ENCODE measurements around the gene LILRA6. TPM values are rescaled to one million over a fixed set of nuclear protein-coding genes. Genes with fewer than 3 reads are reported as not detected.

Gene LILRA6
- total RNA-seq, 1 experiment from 2014 or later = not detected

DNA sequence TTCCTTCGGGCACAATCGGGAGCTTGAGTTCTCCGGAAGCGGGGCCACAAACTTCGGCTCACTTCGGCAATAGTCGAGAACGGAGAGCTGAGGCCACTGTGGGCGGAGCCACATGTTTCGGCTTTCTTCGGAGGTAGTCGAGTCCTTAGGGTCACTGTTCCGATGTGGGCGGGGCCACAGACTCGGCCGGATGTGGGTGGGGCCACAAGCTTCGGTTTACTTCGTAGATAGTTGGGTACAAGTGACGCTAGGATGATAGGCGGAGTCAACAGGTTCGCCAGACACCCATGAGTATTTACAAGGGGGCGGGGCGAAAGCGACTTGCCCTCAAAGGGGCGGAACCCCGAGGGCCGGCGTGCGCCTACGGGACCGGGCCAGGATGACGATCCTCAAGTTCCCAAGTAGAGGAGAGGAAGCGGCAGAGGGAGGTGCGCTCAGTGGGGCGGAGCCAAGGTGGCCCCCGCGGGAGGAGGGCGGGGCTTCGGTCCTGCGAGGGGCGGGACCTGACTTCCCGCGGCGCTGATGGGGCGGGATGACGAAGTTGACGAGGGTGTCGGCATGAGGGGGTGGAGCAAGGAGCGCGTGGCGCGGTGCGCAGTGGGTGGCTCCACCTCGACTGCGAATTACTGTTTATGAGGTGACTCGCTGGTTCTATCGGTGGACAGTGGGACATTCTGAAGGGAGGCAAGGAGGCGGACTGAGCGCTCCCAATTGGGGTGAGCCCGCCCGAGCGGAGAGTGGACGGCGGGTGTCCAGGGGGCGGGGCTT, 52.7 kb downstream of the LILRA6 start:
- Histone ChIP-seq H3K4me3 (replicated peaks in 1 of 2; ENCODE audit: low read depth in 1 of 2, low read length in 2 of 2) (peak overlapping the region; percentile 87 to 91), H3K27me3 (ENCODE audit: insufficient read depth, low read length) (no peaks in the 10 kb centered on the region), H3K4me1 (ENCODE audit: control insufficient read depth in 1 of 2, insufficient read depth in 2 of 2, low read length in 2 of 2) (peaks cover 13 to 21% of the 10 kb centered on the region in 2 experiments), H3K9ac (ENCODE audit: low read length) (peak overlapping the region; percentile 92), H3K27ac (ENCODE audit: low read depth, low read length) (peak overlapping the region; percentile 100), H2AFZ (ENCODE audit: low read depth, low read length, poor library complexity, severe bottlenecking) (no peak overlapping the region), H3K9me2 (ENCODE audit: insufficient read depth) (no peaks in the 10 kb centered on the region), H3K4me2 (ENCODE audit: low read length) (peak overlapping the region; percentile 99), H3K79me2 (ENCODE audit: insufficient read depth, low read length) (peaks cover 44% of the 10 kb centered on the region), H3K9me3 (ENCODE audit: control insufficient read depth in 1 of 2, insufficient read depth in 1 of 2, low read depth in 1 of 2, low read length in 2 of 2) (no peaks in the 10 kb centered on the region), H3K36me3 (ENCODE audit: control insufficient read depth in 1 of 2, insufficient read depth in 2 of 2, low read length in 2 of 2) (peaks cover 10 to 23% of the 10 kb centered on the region in 2 experiments), H4K20me1 (ENCODE audit: insufficient read depth) (no peaks in the 10 kb centered on the region)
- intact Hi-C loops (cut with micrococcal nuclease) = loop anchor here (1.0 kb wide), 1 partner anchor 10 kb away; the partner anchor contains the start of gene RPS9
- ChIA-PET CTCF (interaction anchor here (0.7 to 2.1 kb wide), 14 partner anchors 10 to 397 kb away, joined by 3 to 22 read pairs (median 3); partner anchors contain the start of genes CNOT3, LENG1 and TMC4), RAD21 (ENCODE audit: low non-redundant PET in 1 of 2, low total read pairs in 2 of 2, uncharacterized antibody in 2 of 2, unreplicated experiment in 2 of 2) (no interaction called here), POLR2A (interaction anchor here (0.6 to 7.0 kb wide), 15 partner anchors 11 to 330 kb away, joined by 3 to 126 read pairs (median 6); partner anchors contain the start of genes CNOT3, LENG1, MYADM and RPS9)
- DNase-seq (ENCODE audit: low read depth, low spot score) (peak; percentile 100), ATAC-seq (peak; percentile 69)
- no TSS peak for BruUV-seq (replicated peaks)
- TF ChIP-seq FOSL1 (IDR thresholded peaks at IDR 0.05; ENCODE audit: low read depth) (no peak), TCF7L2 (IDR thresholded peaks at IDR 0.05; ENCODE audit: borderline replicate concordance, extremely low read depth, insufficient read depth, insufficient read length) (no peak), YY1 (IDR thresholded peaks at IDR 0.05; ENCODE audit: extremely low read depth, insufficient replicate concordance, low read depth, low read length) (no peak), SP1 (IDR thresholded peaks at IDR 0.05; ENCODE audit: low read depth) (peak; percentile 72), EGR1 (IDR thresholded peaks at IDR 0.05; ENCODE audit: low read depth) (peak; percentile 75), ZNF274 (IDR thresholded peaks at IDR 0.05; ENCODE audit: low read depth, low read length) (no peak), SRF (IDR thresholded peaks at IDR 0.05; ENCODE audit: low read depth) (no peak), POLR2A (IDR thresholded peaks at IDR 0.05; ENCODE audit: borderline replicate concordance, extremely low read depth, insufficient read depth, insufficient read length) (peak; percentile 37), EZH2phosphoT487 (IDR thresholded peaks at IDR 0.05; ENCODE audit: borderline replicate concordance) (no peak), POLR2AphosphoS5 (IDR thresholded peaks at IDR 0.05; ENCODE audit: low read depth, low read length) (peak; percentile 54), CEBPB (IDR thresholded peaks at IDR 0.05; ENCODE audit: low read depth) (no peak), EZH2 (IDR thresholded peaks at IDR 0.05) (no peak), SIN3A (IDR thresholded peaks at IDR 0.05; ENCODE audit: low read depth) (no peak), JUND (IDR thresholded peaks at IDR 0.05) (no peak), ELF1 (IDR thresholded peaks at IDR 0.05; ENCODE audit: borderline replicate concordance, low read depth) (no peak)
- TF ChIP-seq, protein P1, sequence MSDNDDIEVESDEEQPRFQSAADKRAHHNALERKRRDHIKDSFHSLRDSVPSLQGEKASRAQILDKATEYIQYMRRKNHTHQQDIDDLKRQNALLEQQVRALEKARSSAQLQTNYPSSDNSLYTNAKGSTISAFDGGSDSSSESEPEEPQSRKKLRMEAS (IDR thresholded peaks at IDR 0.05) = peak; percentile 93
- TF ChIP-seq, protein P2, sequence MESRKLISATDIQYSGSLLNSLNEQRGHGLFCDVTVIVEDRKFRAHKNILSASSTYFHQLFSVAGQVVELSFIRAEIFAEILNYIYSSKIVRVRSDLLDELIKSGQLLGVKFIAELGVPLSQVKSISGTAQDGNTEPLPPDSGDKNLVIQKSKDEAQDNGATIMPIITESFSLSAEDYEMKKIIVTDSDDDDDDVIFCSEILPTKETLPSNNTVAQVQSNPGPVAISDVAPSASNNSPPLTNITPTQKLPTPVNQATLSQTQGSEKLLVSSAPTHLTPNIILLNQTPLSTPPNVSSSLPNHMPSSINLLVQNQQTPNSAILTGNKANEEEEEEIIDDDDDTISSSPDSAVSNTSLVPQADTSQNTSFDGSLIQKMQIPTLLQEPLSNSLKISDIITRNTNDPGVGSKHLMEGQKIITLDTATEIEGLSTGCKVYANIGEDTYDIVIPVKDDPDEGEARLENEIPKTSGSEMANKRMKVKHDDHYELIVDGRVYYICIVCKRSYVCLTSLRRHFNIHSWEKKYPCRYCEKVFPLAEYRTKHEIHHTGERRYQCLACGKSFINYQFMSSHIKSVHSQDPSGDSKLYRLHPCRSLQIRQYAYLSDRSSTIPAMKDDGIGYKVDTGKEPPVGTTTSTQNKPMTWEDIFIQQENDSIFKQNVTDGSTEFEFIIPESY (IDR thresholded peaks at IDR 0.05; ENCODE audit: extremely low read depth, insufficient replicate concordance, low read length) = no peak
- TF ChIP-seq, protein P3, sequence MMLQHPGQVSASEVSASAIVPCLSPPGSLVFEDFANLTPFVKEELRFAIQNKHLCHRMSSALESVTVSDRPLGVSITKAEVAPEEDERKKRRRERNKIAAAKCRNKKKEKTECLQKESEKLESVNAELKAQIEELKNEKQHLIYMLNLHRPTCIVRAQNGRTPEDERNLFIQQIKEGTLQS (IDR thresholded peaks at IDR 0.05) = no peak
- TF ChIP-seq, protein P4, sequence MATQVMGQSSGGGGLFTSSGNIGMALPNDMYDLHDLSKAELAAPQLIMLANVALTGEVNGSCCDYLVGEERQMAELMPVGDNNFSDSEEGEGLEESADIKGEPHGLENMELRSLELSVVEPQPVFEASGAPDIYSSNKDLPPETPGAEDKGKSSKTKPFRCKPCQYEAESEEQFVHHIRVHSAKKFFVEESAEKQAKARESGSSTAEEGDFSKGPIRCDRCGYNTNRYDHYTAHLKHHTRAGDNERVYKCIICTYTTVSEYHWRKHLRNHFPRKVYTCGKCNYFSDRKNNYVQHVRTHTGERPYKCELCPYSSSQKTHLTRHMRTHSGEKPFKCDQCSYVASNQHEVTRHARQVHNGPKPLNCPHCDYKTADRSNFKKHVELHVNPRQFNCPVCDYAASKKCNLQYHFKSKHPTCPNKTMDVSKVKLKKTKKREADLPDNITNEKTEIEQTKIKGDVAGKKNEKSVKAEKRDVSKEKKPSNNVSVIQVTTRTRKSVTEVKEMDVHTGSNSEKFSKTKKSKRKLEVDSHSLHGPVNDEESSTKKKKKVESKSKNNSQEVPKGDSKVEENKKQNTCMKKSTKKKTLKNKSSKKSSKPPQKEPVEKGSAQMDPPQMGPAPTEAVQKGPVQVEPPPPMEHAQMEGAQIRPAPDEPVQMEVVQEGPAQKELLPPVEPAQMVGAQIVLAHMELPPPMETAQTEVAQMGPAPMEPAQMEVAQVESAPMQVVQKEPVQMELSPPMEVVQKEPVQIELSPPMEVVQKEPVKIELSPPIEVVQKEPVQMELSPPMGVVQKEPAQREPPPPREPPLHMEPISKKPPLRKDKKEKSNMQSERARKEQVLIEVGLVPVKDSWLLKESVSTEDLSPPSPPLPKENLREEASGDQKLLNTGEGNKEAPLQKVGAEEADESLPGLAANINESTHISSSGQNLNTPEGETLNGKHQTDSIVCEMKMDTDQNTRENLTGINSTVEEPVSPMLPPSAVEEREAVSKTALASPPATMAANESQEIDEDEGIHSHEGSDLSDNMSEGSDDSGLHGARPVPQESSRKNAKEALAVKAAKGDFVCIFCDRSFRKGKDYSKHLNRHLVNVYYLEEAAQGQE (IDR thresholded peaks at IDR 0.05; ENCODE audit: low read depth) = no peak

Measured in HCT116 (cell line).